ENCODE measurements around the gene DMTF1.

The DMTF1 gene

GRCh38 chr7:87146740-87147386 is 5.4 kb upstream of the DMTF1 start:
- DNase-seq (ENCODE audit: low read depth, low spot score) = no peak

GRCh38 chr7:87147500-87147899 is 4.8 kb upstream of the DMTF1 start:
- no peak for DNase-seq (ENCODE audit: low read depth, low spot score)

- no peak for DNase-seq (ENCODE audit: low read depth, low spot score)
Measured at GRCh38 chr7:87148332-87148955, 3.8 kb upstream of the DMTF1 start.

- no peak for DNase-seq (ENCODE audit: low read depth, low spot score)
Measured at GRCh38 chr7:87151002-87151728, 1.1 kb upstream of the DMTF1 start.

- no peak for DNase-seq (ENCODE audit: low read depth, low spot score)
Measured at GRCh38 chr7:87151729-87152111, 533 bp upstream of the DMTF1 start.

GRCh38 chr7:87152897-87153641 is 816 bp downstream of the DMTF1 start:
- DNase-seq (ENCODE audit: low read depth, low spot score) = no peak

GRCh38 chr7:87154166-87154565 is 1.9 kb downstream of the DMTF1 start:
- DNase-seq (ENCODE audit: low read depth, low spot score) = no peak

- DNase-seq (ENCODE audit: low read depth, low spot score) = no peak
Measured at GRCh38 chr7:87154569-87154968, 2.3 kb downstream of the DMTF1 start.

GRCh38 chr7:87155788-87156187 is 3.5 kb downstream of the DMTF1 start:
- no peak for DNase-seq (ENCODE audit: low read depth, low spot score)

- no peak for DNase-seq (ENCODE audit: low read depth, low spot score)
Measured at GRCh38 chr7:87156709-87157108, 4.5 kb downstream of the DMTF1 start.

GRCh38 chr7:87159538-87159937 is 7.3 kb downstream of the DMTF1 start:
- no peak for DNase-seq (ENCODE audit: low read depth, low spot score)

GRCh38 chr7:87164433-87164832 is 12.2 kb downstream of the DMTF1 start:
- no peak for DNase-seq (ENCODE audit: low read depth, low spot score)

GRCh38 chr7:87170828-87171227 is 18.6 kb downstream of the DMTF1 start:
- no peak for DNase-seq (ENCODE audit: low read depth, low spot score)

- no peak for DNase-seq (ENCODE audit: low read depth, low spot score)
Measured at GRCh38 chr7:87171282-87171934, 19.2 kb downstream of the DMTF1 start.

- DNase-seq (ENCODE audit: low read depth, low spot score) = no peak
Measured at GRCh38 chr7:87173471-87173870, 21.2 kb downstream of the DMTF1 start.

GRCh38 chr7:87178320-87178719 is 26.1 kb downstream of the DMTF1 start:
- DNase-seq (ENCODE audit: low read depth, low spot score) = no peak

GRCh38 chr7:87179180-87179579 is 26.9 kb downstream of the DMTF1 start:
- DNase-seq (ENCODE audit: low read depth, low spot score) = no peak

- DNase-seq (ENCODE audit: low read depth, low spot score) = no peak
Measured at GRCh38 chr7:87187120-87187519, 34.9 kb downstream of the DMTF1 start.

GRCh38 chr7:87188930-87189329 is 36.7 kb downstream of the DMTF1 start:
- DNase-seq (ENCODE audit: low read depth, low spot score) = no peak

- DNase-seq (ENCODE audit: low read depth, low spot score) = no peak
Measured at GRCh38 chr7:87190783-87191182, 38.5 kb downstream of the DMTF1 start.

GRCh38 chr7:87192784-87193487 is 40.7 kb downstream of the DMTF1 start:
- no peak for DNase-seq (ENCODE audit: low read depth, low spot score)

All from activated naive CD8-positive, alpha-beta T cell treated with anti-CD3 and anti-CD28 coated beads, Interleukin-2, amount 50 U/mL, for 16 hours (primary cell).